ENCODE results near the gene RBM44.

- TF ChIP-seq CTCF (IDR thresholded peaks at IDR 0.05) (no peak), POLR2A (IDR thresholded peaks at IDR 0.05) (no peak)
These were observed 16.4 kb upstream of the RBM44 start for GRCh38 chr2:237782181-237782580.

Measured in uterus (tissue), 2 donors.